Measurements from ENCODE around the gene IDUA.

- TF ChIP-seq POU2F2 (IDR thresholded peaks at IDR 0.05; ENCODE audit: low read depth, low read length) (no peak), POLR2A (IDR thresholded peaks at IDR 0.05; ENCODE audit: low read depth, low read length) (no peak), POLR2AphosphoS5 (IDR thresholded peaks at IDR 0.05; ENCODE audit: low read depth, low read length) (no peak), TAF1 (IDR thresholded peaks at IDR 0.05; ENCODE audit: low read depth, low read length) (no peak), SPI1 (IDR thresholded peaks at IDR 0.05; ENCODE audit: low read depth, low read length) (no peak), PAX5 (IDR thresholded peaks at IDR 0.05; ENCODE audit: insufficient read depth, low read length, severe bottlenecking) (no peak)
Observed at GRCh38 chr4:946103-946450, 40.8 kb upstream of the IDUA start.

Data from GM12891 (cell line).